Measurements from ENCODE around the gene CDHR3. TPM values are rescaled to one million over a fixed set of nuclear protein-coding genes. Genes with fewer than 3 reads are reported as not detected.

CDHR3 gene
- total RNA-seq, 1 donor from 2014 or later: 3.1 TPM

DNA sequence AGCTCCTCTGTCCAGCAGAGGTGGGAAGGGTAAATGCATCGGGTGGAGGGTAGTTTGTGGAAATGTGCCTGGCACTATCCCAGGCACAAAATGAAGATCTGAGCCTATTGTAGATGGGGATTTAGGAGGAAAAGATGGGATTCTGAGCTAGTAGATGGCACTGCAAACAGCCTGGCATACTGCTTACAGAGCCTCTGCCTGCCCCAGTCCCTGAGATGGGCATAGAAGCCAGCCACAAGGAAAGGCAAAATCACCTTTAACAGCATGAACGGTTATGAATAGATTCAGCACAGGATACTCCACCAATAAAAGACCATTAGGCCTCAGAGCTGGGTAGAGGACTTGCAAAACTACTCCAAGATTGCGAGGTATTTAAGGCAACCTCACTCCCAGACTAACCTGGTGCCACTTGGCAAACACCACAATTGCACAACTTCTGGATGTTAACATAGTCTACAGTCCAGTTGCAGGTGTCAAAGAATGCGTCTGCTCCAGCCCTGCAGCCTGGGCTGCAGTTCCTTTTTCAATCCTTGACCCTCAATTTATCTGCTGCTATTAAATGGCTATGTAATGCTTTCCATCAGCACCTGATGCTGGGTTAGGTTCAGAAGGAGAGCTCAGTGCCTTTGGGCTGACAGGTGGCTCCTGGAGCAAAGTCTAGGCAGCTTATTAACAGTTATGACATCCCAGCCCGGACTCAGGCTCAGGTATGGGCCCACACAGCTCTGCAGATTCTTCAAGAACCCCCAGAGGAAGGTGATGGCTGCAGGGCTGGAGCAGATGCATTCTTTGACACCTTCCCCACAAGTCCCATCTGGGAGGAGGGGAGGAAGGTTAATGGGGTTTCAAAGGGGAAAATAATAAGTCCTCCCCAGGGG lies 34.0 kb downstream of the CDHR3 start:
- Histone ChIP-seq H3K9me3 (ENCODE audit: insufficient read depth, low read depth, low read length) (no peaks in the 10 kb centered on the region), H2AFZ (ENCODE audit: low read depth, low read length) (no peak overlapping the region), H3K4me2 (ENCODE audit: low read length) (no peak overlapping the region), H3K4me1 (ENCODE audit: insufficient read depth, low read length) (no peaks in the 10 kb centered on the region), H3K27ac (ENCODE audit: low read depth, low read length) (no peak overlapping the region), H3K9ac (ENCODE audit: low read length) (no peak overlapping the region), H3K27me3 (ENCODE audit: insufficient read depth, low read length) (peaks cover 25% of the 10 kb centered on the region), H3K79me2 (ENCODE audit: insufficient read depth, low read length) (no peaks in the 10 kb centered on the region), H3K36me3 (ENCODE audit: insufficient read depth, low read length) (no peaks in the 10 kb centered on the region), H3K4me3 (ENCODE audit: insufficient read depth, low read depth, low read length) (no peak overlapping the region), H4K20me1 (ENCODE audit: insufficient read depth, low read length) (no peaks in the 10 kb centered on the region)
- Mint-ChIP-seq H3K4me3 (ENCODE audit: unreplicated experiment) (no peak overlapping the region), H3K27me3 (ENCODE audit: low read depth, unreplicated experiment) (peaks cover 51% of the 10 kb centered on the region), H3K27ac (ENCODE audit: unreplicated experiment) (no peak overlapping the region), H3K36me3 (ENCODE audit: low read depth, unreplicated experiment) (no peaks in the 10 kb centered on the region), H3K4me1 (ENCODE audit: low read depth, unreplicated experiment) (no peaks in the 10 kb centered on the region), H3K9me3 (ENCODE audit: unreplicated experiment) (peaks cover 3% of the 10 kb centered on the region)
- TF ChIP-seq, protein P1, sequence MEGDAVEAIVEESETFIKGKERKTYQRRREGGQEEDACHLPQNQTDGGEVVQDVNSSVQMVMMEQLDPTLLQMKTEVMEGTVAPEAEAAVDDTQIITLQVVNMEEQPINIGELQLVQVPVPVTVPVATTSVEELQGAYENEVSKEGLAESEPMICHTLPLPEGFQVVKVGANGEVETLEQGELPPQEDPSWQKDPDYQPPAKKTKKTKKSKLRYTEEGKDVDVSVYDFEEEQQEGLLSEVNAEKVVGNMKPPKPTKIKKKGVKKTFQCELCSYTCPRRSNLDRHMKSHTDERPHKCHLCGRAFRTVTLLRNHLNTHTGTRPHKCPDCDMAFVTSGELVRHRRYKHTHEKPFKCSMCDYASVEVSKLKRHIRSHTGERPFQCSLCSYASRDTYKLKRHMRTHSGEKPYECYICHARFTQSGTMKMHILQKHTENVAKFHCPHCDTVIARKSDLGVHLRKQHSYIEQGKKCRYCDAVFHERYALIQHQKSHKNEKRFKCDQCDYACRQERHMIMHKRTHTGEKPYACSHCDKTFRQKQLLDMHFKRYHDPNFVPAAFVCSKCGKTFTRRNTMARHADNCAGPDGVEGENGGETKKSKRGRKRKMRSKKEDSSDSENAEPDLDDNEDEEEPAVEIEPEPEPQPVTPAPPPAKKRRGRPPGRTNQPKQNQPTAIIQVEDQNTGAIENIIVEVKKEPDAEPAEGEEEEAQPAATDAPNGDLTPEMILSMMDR (IDR thresholded peaks at IDR 0.05; ENCODE audit: insufficient read depth, low read depth, low read length): no peak
- no peak for TF ChIP-seq EZH2 (IDR thresholded peaks at IDR 0.05; ENCODE audit: insufficient read depth, low read length)
- DNase-seq (ENCODE audit: low read depth) (no peak), FAIRE-seq (no peak)

DNA sequence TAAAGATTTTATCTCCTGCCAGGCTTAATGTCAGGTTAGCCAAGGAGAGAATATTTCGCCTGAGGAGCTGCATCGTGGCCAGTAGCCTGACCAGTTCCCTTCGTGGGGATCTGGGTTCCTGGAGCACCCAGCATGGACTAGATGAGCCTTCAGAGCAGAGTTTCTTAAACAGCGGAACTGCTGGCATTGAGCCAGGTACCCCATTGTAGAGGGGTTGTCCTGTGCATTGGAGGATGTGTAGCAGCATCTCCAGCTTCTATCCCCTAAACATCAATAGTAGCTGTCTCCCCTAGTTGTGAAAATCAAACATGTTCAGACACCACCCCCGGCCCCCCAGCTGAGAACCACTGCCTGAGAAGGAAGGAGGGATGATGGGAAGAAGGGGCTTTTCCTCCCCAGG lies 36.2 kb downstream of the CDHR3 start:
- no peak overlapping the region for H3K27ac ChIP-seq (ENCODE audit: low read depth, low read length)
- no peak for TF ChIP-seq EZH2 (IDR thresholded peaks at IDR 0.05; ENCODE audit: insufficient read depth, low read length)
- no peaks in the 10 kb centered on the region for H3K4me1 ChIP-seq (ENCODE audit: insufficient read depth, low read length)
- no peak overlapping the region for H3K27ac Mint-ChIP-seq (ENCODE audit: unreplicated experiment)
- H3K4me1 Mint-ChIP-seq (ENCODE audit: low read depth, unreplicated experiment): no peaks in the 10 kb centered on the region
- H3K4me3 Mint-ChIP-seq (ENCODE audit: unreplicated experiment): no peak overlapping the region
- no peak overlapping the region for H3K4me3 ChIP-seq (ENCODE audit: insufficient read depth, low read depth, low read length)
- H3K36me3 Mint-ChIP-seq (ENCODE audit: low read depth, unreplicated experiment): no peaks in the 10 kb centered on the region
- H3K27me3 Mint-ChIP-seq (ENCODE audit: low read depth, unreplicated experiment): peaks cover 44% of the 10 kb centered on the region
- FAIRE-seq: no peak
- no peaks in the 10 kb centered on the region for H3K9me3 ChIP-seq (ENCODE audit: insufficient read depth, low read depth, low read length)
- H4K20me1 ChIP-seq (ENCODE audit: insufficient read depth, low read length): no peaks in the 10 kb centered on the region
- no peak overlapping the region for H3K4me2 ChIP-seq (ENCODE audit: low read length)
- H3K79me2 ChIP-seq (ENCODE audit: insufficient read depth, low read length): no peaks in the 10 kb centered on the region
- H3K36me3 ChIP-seq (ENCODE audit: insufficient read depth, low read length): no peaks in the 10 kb centered on the region
- H3K9me3 Mint-ChIP-seq (ENCODE audit: unreplicated experiment): peaks cover 3% of the 10 kb centered on the region
- DNase-seq (ENCODE audit: low read depth): no peak
- no peak overlapping the region for H2AFZ ChIP-seq (ENCODE audit: low read depth, low read length)
- no peak overlapping the region for H3K9ac ChIP-seq (ENCODE audit: low read length)
- H3K27me3 ChIP-seq (ENCODE audit: insufficient read depth, low read length): peaks cover 25% of the 10 kb centered on the region

DNA sequence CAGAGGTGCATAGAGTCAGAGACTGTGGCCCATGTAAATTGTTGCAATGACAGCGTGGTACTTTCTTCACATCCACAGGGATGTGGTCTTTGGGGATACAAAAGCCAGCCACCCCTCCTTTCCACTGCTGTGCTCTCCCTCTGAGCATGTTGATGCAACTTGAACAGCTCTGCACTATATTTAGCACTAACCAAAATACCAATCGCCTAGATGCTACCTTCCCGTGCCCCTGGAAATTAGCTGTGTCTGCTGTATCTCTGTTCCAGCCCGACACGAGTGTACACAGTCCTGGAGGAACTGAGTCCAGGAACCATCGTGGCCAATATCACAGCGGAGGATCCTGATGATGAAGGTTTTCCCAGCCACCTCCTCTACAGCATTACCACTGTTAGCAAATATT lies 38.1 kb downstream of the CDHR3 start:
- no peaks in the 10 kb centered on the region for H4K20me1 ChIP-seq (ENCODE audit: insufficient read depth, low read length)
- no peak for FAIRE-seq
- no peaks in the 10 kb centered on the region for H3K4me1 ChIP-seq (ENCODE audit: insufficient read depth, low read length)
- no peak for DNase-seq (ENCODE audit: low read depth)
- H3K9me3 ChIP-seq (ENCODE audit: insufficient read depth, low read depth, low read length): no peaks in the 10 kb centered on the region
- H3K27ac ChIP-seq (ENCODE audit: low read depth, low read length): no peak overlapping the region
- no peaks in the 10 kb centered on the region for H3K36me3 ChIP-seq (ENCODE audit: insufficient read depth, low read length)
- TF ChIP-seq, protein P1 (IDR thresholded peaks at IDR 0.05; ENCODE audit: insufficient read depth, low read depth, low read length): no peak
- TF ChIP-seq EZH2 (IDR thresholded peaks at IDR 0.05; ENCODE audit: insufficient read depth, low read length): no peak
- H2AFZ ChIP-seq (ENCODE audit: low read depth, low read length): no peak overlapping the region
- H3K4me3 Mint-ChIP-seq (ENCODE audit: unreplicated experiment): no peak overlapping the region
- H3K79me2 ChIP-seq (ENCODE audit: insufficient read depth, low read length): no peaks in the 10 kb centered on the region
- H3K27me3 Mint-ChIP-seq (ENCODE audit: low read depth, unreplicated experiment): peaks cover 30% of the 10 kb centered on the region
- H3K27ac Mint-ChIP-seq (ENCODE audit: unreplicated experiment): no peak overlapping the region
- no peak overlapping the region for H3K9ac ChIP-seq (ENCODE audit: low read length)
- H3K9me3 Mint-ChIP-seq (ENCODE audit: unreplicated experiment): peaks cover 13% of the 10 kb centered on the region
- peaks cover 32% of the 10 kb centered on the region for H3K27me3 ChIP-seq (ENCODE audit: insufficient read depth, low read length)
- H3K4me3 ChIP-seq (ENCODE audit: insufficient read depth, low read depth, low read length): no peak overlapping the region
- no peak overlapping the region for H3K4me2 ChIP-seq (ENCODE audit: low read length)
- H3K36me3 Mint-ChIP-seq (ENCODE audit: low read depth, unreplicated experiment): no peaks in the 10 kb centered on the region
- H3K4me1 Mint-ChIP-seq (ENCODE audit: low read depth, unreplicated experiment): no peaks in the 10 kb centered on the region
